Activated CD4-positive, alpha-beta T cell treated with anti-CD3 and anti-CD28 coated beads, Interleukin-10, Interleukin-2, amounts not matched to agents 100 ng/mL and 50 ng/mL, durations not matched to agents 16 hours and 8 hours (primary cell): ENCODE measurements around the gene C1orf56.

Source experiments
- DNase-seq: peaks from one replicate; pipeline ENCODE4 v3.0.0-alpha.2; 2020

C1orf56 gene

GRCh38 chr1:151026460-151026859 lies 21.1 kb upstream of the C1orf56 start:
- DNase-seq: no peak

GRCh38 chr1:151032164-151032563 lies 15.4 kb upstream of the C1orf56 start:
- DNase-seq: no peak

GRCh38 chr1:151035167-151035566 lies 12.4 kb upstream of the C1orf56 start:
- no peak for DNase-seq

GRCh38 chr1:151036356-151036755 lies 11.2 kb upstream of the C1orf56 start, which contains the start of gene BNIPL:
TSS of gene BNIPL (plus strand) at chr1:151036586. CDS start at chr1:151036726, 140 bp downstream.
- no peak for DNase-seq

- DNase-seq: no peak
Measured at GRCh38 chr1:151037032-151037431, 10.5 kb upstream of the C1orf56 start.

GRCh38 chr1:151039521-151039920 lies 8.0 kb upstream of the C1orf56 start:
- no peak for DNase-seq

GRCh38 chr1:151043163-151043562 lies 4.4 kb upstream of the C1orf56 start:
- DNase-seq: no peak

GRCh38 chr1:151047925-151048644 lies 534 bp downstream of the C1orf56 start:
- peak; percentile 68 for DNase-seq

- DNase-seq: no peak
Measured at GRCh38 chr1:151048645-151049032, 1.1 kb downstream of the C1orf56 start.

GRCh38 chr1:151049458-151049857 lies 1.9 kb downstream of the C1orf56 start:
- DNase-seq: no peak

GRCh38 chr1:151050051-151050688 lies 2.6 kb downstream of the C1orf56 start:
- DNase-seq: no peak

GRCh38 chr1:151051356-151052009 lies 3.9 kb downstream of the C1orf56 start:
- DNase-seq: no peak

GRCh38 chr1:151054971-151055547 lies 7.5 kb downstream of the C1orf56 start:
- no peak for DNase-seq

- DNase-seq: no peak
Measured at GRCh38 chr1:151055581-151055980, 8.0 kb downstream of the C1orf56 start.

GRCh38 chr1:151056149-151056548 lies 8.6 kb downstream of the C1orf56 start:
- peak; percentile 51 for DNase-seq

- DNase-seq: no peak
Measured at GRCh38 chr1:151058692-151059091, 11.1 kb downstream of the C1orf56 start.

GRCh38 chr1:151059109-151060006 lies 11.8 kb downstream of the C1orf56 start, which contains the start of gene CDC42SE1:
TSS of gene CDC42SE1 (minus strand) at chr1:151059622. CDS start at chr1:151055730, 3,892 bp downstream.
- DNase-seq: peak; percentile 91

GRCh38 chr1:151060007-151060656 lies 12.6 kb downstream of the C1orf56 start, which contains the start of gene MLLT11:
TSS of gene MLLT11 (plus strand) at chr1:151060397. CDS start at chr1:151067225, 6,828 bp downstream.
- DNase-seq: no peak

- no peak for DNase-seq
Measured at GRCh38 chr1:151060657-151061421, 13.3 kb downstream of the C1orf56 start.

- no peak for DNase-seq
Measured at GRCh38 chr1:151061704-151062103, 14.2 kb downstream of the C1orf56 start.
